Transverse colon (tissue), 4 donors: Measurements from ENCODE around the gene RAB10. TPM values are rescaled to one million over a fixed set of nuclear protein-coding genes. Genes with fewer than 3 reads are reported as not detected.

Experiments
- DNase-seq: peaks from one replicate; pipeline ENCODE4 v3.0.0-alpha.2; 2019
- H3K27ac ChIP-seq, 4 donors: fragments of 200-600 bp; sonication (generic); 2 replicates each; pipeline ENCODE4 v1.5.1; 2016 to 2018; ENCODE audit warnings: inconsistent platforms in 4 of 4
- H3K27me3 ChIP-seq: fragments of 200-600 bp; sonication (generic); 2 replicates; pipeline ENCODE4 v1.5.1; 2017; ENCODE audit warnings: inconsistent platforms
- H3K36me3 ChIP-seq, 4 donors: fragments of 200-600 bp; sonication (generic); 2 replicates each; pipeline ENCODE4 v1.5.1; 2017 to 2019; ENCODE audit warnings: inconsistent platforms in 4 of 4
- H3K4me1 ChIP-seq, 4 donors: fragments of 200-600 bp; sonication (generic); 2 replicates each; pipeline ENCODE4 v1.5.1; 2017 to 2020; ENCODE audit warnings: inconsistent platforms in 4 of 4
- H3K4me3 ChIP-seq, 4 donors: fragments of 200-600 bp; sonication (generic); 1 replicate in 1 of 4; 2 replicates in 3 of 4; pipeline versions ENCODE4 v1.5.1 to v1.6.1; 2017 to 2019; ENCODE audit warnings: inconsistent platforms in 4 of 4
- H3K9me3 ChIP-seq, 2 donors: fragments of 200-600 bp; sonication (generic); 2 replicates each; pipeline ENCODE4 v1.5.1; 2017 to 2019; ENCODE audit warnings: inconsistent platforms in 2 of 2
- CTCF ChIP-seq, 5 experiments: fragments of 200-600 bp in 3 of 5; fragments of 450-650 bp in 2 of 5; sonication (generic) in 3 of 5; IDR thresholded peaks; 1 replicate in 2 of 5; 2 replicates in 3 of 5; pipeline ENCODE4 v1.5.1; 2016 to 2017; ENCODE audit warnings: antibody characterized with exemption in 5 of 5, inconsistent platforms in 3 of 5, mild to moderate bottlenecking in 2 of 5, moderate library complexity in 1 of 5
- EP300 ChIP-seq: sonication (generic); formaldehyde crosslinking; IDR thresholded peaks from one replicate; pipeline ENCODE4 v1.6.1; 2017; ENCODE audit warnings: antibody characterized with exemption, low read depth
- POLR2A ChIP-seq: fragments of 450-650 bp; IDR thresholded peaks from one replicate; pipeline ENCODE4 v1.6.1; 2016; ENCODE audit warnings: antibody characterized with exemption, mild to moderate bottlenecking, moderate library complexity
- POLR2AphosphoS5 ChIP-seq, 3 donors: sonication (generic); formaldehyde crosslinking; IDR thresholded peaks; one replicate each; pipeline ENCODE4 v1.6.1; 2016; ENCODE audit warnings: antibody characterized with exemption in 3 of 3
- WGBS, 2 donors: methylation state at CpG; one replicate each; pipeline ENCODE4 v1.1.5; 2018; ENCODE audit warnings: low coverage in 1 of 2; 5-methylcytosine and 5-hydroxymethylcytosine counted together
- in situ Hi-C, 4 donors: fragments of 200-750 bp; cut with MboI; loops; one replicate each; pipeline versions ENCODE4 v1.15.0 to v1.15.1; 2017; ENCODE audit warnings: low sequenced_read_pairs in 3 of 4, low pct_ligation_motif_present in 1 of 4, low pct_unique_long_range_greater_than_20kb in 1 of 4
- intact Hi-C: fragments of 100-400 bp; cut with DNase I; formaldehyde crosslinking; loops from one replicate; pipeline ENCODE4 v1.15.1; 2023; ENCODE audit warnings: low total_unique reads
- total RNA-seq, 4 donors: library from RNA; depleted of rRNA; stranded (reverse); fragments of >200 nt; gene quantifications; one replicate each; pipeline ENCODE4 v1.1.0, GENCODE V29; 2016

The RAB10 gene
- total RNA-seq, 4 donors from 2014 or later: 99.5 to 150 (median 144) TPM

- 56 to 61% methylated on average over 3 of the region's 3 CpGs for WGBS, 2 donors
- peaks cover 0 to 6% (median 0%) of the 10 kb centered on the region in 4 donors for H3K36me3 ChIP-seq
- H3K4me1 ChIP-seq: peaks cover 0 to 10% (median 3%) of the 10 kb centered on the region in 4 donors
- DNase-seq: no peak
- no peak overlapping the region for H3K4me3 ChIP-seq
- TF ChIP-seq EP300: no peak
- no peak for TF ChIP-seq POLR2A
- no peak for TF ChIP-seq CTCF (IDR thresholded peaks at IDR 0.05)
- in situ Hi-C loops: no loop called here
- H3K9me3 ChIP-seq: no peaks in the 10 kb centered on the region
- H3K27ac ChIP-seq: no peak overlapping the region
- no peaks in the 10 kb centered on the region for H3K27me3 ChIP-seq
- intact Hi-C loops: no loop called here
Measured at GRCh38 chr2:26136451-26136850, 102.6 kb downstream of the RAB10 start.

GRCh38 chr2:26139269-26140183 lies 105.6 kb downstream of the RAB10 start:
- in situ Hi-C loops: loop anchor here in 1 of 4 donors (10.0 kb wide), 1 partner anchor 145 kb away; no protein-coding TSS in a partner anchor
- DNase-seq: peak; percentile 43

GRCh38 chr2:26141145-26141769 lies 107.4 kb downstream of the RAB10 start:
- no peak for DNase-seq
- intact Hi-C loops (loop anchor here (10.0 kb wide), 1 partner anchor 156 kb away; the partner anchor contains the start of gene KIF3C), in situ Hi-C loops (loop anchor here in 1 of 4 donors (10.0 kb wide), 1 partner anchor 146 kb away; no protein-coding TSS in a partner anchor)
- Histone ChIP-seq H3K27ac (no peak overlapping the region), H3K4me3 (no peak overlapping the region), H3K36me3 (no peaks in the 10 kb centered on the region), H3K4me1 (peaks cover 0 to 24% (median 10%) of the 10 kb centered on the region in 4 donors), H3K27me3 (no peaks in the 10 kb centered on the region), H3K9me3 (no peaks in the 10 kb centered on the region)
- TF ChIP-seq EP300 (no peak), POLR2A (no peak)
- 86 to 90% methylated on average over 10 to 18 of the region's 18 CpGs for WGBS, 2 donors

More at GRCh38 chr2:26139269-26140183, 105.6 kb downstream of the RAB10 start:
- peaks cover 0 to 6% (median 0%) of the 10 kb centered on the region in 4 donors for H3K36me3 ChIP-seq
- no peak overlapping the region for H3K4me3 ChIP-seq
- intact Hi-C loops: loop anchor here (10.0 kb wide), 1 partner anchor 155 kb away; the partner anchor contains the start of gene KIF3C
- peak overlapping the region in 2 of 4 donors; percentile 26 to 36 for H3K27ac ChIP-seq
- H3K27me3 ChIP-seq: no peaks in the 10 kb centered on the region
- H3K4me1 ChIP-seq: peaks cover 0 to 21% (median 8%) of the 10 kb centered on the region in 4 donors
- no peaks in the 10 kb centered on the region for H3K9me3 ChIP-seq
- WGBS, 2 donors: 60 to 66% methylated on average over 5 to 12 of the region's 12 CpGs
- TF ChIP-seq EP300: no peak
- TF ChIP-seq POLR2AphosphoS5 (IDR thresholded peaks at IDR 0.05): peak in 1 of 3 donors; percentile 7

DNA sequence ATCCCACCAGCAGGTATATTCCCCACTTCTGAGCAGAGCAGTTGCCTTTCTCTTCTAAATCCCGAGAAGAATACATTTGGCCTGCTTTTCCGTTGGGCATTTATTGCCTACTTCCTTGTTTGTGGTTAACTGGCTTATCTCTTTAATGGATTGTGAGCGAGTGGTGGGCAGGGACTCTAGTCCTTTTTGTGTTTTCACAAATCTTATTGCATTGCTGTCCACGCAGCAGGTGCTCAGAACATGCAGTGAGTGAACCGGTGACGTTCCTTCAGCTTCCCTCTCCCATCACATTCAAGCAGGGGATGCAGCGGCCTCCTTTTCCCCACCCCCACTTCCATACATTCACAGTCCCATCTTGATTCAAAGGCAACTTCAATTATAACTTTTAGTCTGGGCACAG lies 110.1 kb downstream of the RAB10 start:
- in situ Hi-C loops (loop anchor here in 1 of 4 donors (10.0 kb wide), 1 partner anchor 149 kb away; no protein-coding TSS in a partner anchor), intact Hi-C loops (loop anchor here (2.0 to 10.0 kb wide), 2 partner anchors 159 to 193 kb away; partner anchors contain the start of gene KIF3C)
- peak overlapping the region; percentile 50 to 79 (median 71) for H3K27ac ChIP-seq

More for the DNA sequence above, 110.1 kb downstream of the RAB10 start:
- Histone ChIP-seq H3K4me1 (peaks cover 0 to 24% (median 9%) of the 10 kb centered on the region in 4 donors), H3K27me3 (peaks cover 10% of the 10 kb centered on the region), H3K9me3 (no peaks in the 10 kb centered on the region), H3K36me3 (no peaks in the 10 kb centered on the region), H3K4me3 (no peak overlapping the region)
- TF ChIP-seq POLR2A (no peak), POLR2AphosphoS5 (IDR thresholded peaks at IDR 0.05) (no peak), EP300 (no peak), CTCF (IDR thresholded peaks at IDR 0.05) (no peak)
- WGBS, 2 donors: 42 to 49% methylated on average over 4 to 7 of the region's 7 CpGs
- peak; percentile 54 for DNase-seq
